Stimulated activated CD4-positive, alpha-beta T cell treated with anti-CD3 and anti-CD28 coated beads, Interleukin-15, amount 100 ng/mL, for 48 hours (primary cell): ENCODE data around the gene FAM222B.
A peak's percentile ranks its signal among the peaks of the same experiment; 100 is the strongest.
"Not testable (repeated sequence)": the region's sequence is repeated elsewhere in the genome, so short reads cannot be mapped to it uniquely, and the experiment has no call there.

Experiments
- DNase-seq, 2 donors: peaks; one replicate each; pipeline ENCODE4 v3.0.0-alpha.2; 2020; ENCODE audit warnings: low read depth in 2 of 2

Gene FAM222B

DNA sequence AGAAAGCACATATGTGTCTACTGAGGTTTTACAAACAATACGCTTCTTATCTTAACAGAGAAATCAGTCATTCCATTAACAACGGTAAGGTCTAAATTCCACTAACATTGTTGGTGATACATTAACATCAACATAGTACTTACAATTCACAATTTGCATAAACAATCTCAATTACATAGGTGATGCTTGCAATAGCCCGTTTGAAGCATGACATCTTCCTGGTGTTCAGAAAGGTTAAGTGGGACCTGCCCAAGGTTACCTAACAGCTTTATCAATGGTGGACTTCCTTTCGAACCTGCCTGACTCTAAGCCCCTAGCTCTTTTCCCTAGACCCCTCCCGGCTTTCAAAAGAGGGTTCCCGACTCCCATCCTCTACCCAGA is 699 bp downstream of the FAM222B start:
- no peak for DNase-seq

DNA sequence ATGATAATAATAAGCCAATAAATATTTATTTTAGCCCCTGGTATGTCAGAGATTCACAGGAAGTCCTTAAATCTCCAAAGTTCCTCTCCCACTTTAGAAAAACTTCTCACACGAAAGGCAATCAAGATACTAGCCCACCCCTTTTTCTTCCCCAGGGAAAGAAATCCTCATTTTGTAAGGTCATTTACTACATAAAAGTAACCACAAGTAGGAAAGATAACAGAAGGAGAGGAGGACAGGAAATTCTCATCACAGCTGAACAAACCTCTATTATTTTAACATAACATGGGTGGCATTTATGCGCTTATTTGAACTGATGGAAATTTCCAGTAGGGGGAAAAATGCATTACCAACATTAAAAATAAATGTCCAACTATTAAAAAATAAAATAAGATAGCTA is 3.4 kb downstream of the FAM222B start:
- no peak for DNase-seq

DNA sequence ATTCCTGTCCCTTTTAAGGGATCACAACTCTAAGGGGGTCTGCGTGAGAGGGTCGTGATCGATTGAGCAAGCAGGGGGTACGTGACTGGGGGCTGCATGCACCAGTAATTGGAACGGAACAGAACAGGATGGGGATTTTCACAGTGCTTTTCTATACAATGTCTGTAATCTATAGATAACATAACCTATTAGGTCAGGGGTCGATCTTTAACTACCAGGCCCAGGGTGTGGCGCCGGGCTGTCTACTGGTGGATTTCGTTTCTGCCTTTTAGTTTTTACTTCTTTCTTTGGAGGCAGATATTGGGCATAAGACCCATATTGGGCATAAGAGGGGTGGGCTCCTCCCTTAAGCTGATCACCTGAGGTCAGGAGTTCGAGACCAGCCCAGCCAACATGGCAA is 6.0 kb downstream of the FAM222B start:
- not testable (repeated sequence) for DNase-seq

DNA sequence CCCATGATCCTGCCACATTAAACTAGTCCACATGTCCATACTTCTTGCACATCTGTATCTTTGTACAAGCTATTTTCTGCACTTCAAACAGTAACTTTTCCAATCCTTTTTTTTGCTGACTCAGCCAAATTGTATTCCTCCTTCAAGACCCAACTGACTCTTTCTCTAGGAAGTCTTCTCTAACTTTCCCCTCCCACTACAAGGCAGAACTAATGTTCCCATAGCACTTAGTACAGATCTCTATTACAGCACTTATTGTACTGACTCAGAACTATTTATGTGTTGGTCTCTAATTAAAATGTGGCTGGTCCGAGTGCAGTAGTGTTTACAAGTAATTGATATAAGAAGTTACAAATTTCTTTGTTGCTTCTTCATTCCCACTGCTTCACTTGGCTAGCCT is 8.2 kb downstream of the FAM222B start:
- no peak for DNase-seq

DNA sequence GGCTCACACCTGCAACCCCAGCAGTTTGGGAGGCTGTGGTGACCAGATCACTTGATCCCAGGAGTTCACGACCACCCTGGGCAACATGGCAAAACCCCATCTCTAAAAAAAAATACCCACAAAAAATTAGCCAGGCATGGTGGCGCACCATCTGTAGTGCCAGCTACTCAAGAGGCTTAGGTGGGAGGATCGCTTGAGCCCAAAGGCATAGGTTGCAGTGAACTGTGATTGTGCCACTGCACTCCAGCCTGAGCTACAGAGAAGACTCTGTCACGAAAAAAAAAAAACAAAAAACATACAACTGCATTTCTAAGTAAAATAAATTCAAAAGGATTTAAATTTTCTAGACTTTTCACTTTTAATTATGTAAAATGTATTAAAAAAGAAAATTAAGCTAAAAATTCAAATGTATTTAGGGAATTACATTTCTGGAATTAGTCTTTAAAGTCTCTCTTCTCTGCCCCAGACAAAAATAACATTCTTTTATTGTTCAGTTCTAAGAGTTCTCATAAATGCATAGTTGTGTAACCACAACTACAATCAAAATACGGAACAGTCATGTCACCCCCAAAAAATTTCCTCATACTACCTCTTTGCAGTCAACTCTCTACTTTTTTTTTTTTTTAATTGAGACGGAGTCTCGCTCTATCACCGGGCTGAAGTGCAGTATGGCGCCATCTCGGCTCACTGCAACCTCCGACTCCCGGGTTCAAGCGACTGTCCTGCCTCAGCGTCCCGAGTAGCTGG is 14.1 kb downstream of the FAM222B start:
- no peak for DNase-seq

DNA sequence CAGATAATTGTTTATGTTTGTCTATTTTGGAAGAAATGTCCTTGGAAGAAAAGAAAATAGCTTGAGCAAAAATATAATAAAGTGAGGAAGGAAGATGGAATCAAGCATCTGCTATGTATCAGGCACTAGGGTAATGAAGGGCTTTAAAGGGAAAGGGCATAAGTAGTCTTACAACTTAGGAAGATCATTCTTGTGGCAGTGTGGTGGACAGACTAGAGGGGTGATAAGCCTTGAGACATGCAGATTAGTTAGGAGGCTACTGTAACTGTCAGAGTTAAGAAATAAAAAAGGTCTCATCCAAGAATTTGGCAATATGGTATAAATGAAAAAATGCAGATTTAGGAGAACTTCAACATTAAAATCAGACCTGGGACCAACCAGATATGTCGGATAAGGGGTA is 14.9 kb downstream of the FAM222B start:
- DNase-seq, result no peak

DNA sequence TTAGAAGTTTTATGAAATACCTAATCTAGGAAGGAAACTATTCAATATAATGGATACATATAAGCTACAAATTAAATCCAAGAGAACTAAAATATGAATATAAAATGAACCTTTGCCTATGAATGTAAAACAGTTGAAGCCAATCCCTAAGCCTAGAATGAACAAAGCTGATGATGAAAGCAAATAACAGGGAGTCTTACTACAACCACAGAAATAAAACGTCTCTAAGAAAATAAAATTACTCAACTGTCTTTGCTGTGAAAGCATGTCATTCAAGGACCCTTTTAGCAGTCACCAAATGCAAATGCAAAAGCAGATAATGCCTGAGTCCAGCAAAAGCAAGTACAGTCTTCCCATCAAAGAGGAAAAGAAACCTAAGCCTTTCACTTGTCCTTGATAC is 23.0 kb downstream of the FAM222B start:
- DNase-seq, result no peak

DNA sequence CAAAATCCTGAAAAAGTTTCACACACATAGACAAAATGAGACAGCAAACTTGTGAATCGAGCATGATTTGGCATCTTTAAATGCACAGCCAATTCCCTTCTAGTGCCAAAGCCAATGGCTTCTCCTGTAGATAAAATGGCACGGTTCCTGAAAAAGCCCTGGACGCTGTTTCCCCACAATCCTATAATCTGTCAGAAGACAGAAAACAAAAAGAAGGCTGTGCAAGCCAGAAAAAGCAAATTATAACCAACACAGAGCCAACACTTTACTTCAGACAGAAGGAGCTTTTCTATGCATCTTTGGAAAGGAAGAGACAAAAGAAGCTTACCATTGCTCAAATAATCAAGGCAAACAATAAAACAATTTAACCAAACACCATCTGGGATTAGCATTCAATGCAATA is 23.8 kb downstream of the FAM222B start:
- no peak for DNase-seq

DNA sequence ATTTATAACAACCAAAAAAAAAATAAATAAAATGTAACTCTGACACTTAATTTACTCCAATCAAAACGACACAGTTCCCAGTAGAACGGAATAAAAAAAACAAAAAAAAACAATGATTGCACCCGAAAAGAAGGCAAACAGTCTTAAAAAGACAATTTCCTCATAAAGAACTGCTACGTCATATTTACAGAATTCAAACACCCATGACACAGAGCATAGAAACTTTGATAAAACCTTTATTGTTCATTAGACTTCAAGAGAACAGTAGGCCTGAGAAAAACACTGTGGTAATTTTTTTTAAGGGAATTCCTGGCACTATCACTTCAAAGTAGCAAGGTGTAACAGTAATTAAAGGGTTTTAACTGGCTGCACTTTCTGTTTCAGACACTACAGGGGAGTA is 26.1 kb downstream of the FAM222B start:
- no peak for DNase-seq

DNA sequence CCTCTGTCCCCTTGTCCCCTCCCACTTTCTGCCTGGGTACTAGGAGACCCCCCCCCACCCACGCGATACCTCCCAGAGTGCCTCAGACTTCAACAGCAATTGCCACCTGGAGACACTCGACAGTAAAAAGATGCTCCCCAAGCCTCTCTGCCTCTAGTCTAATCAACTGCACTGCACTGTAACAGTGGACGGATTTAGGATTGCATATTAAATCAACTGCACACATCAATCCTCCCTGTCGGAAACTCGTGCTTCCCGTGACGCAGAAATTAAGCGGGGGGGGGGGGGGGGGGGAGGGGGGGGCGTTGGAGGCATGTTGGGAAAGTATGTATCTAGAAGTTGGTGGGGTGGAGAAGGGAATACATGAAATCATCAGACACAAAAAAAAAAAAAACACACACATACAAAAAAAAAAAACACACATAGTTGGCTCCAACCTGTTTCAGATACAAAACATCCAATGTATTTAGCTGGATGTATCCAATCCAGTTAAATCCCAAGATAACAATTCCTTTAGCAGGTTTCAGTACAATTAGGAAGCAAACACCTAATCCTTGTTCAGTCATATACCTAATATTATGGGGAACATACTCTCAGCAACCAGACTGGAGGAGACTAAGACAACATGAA is 29.7 kb downstream of the FAM222B start:
- no peak for DNase-seq

DNA sequence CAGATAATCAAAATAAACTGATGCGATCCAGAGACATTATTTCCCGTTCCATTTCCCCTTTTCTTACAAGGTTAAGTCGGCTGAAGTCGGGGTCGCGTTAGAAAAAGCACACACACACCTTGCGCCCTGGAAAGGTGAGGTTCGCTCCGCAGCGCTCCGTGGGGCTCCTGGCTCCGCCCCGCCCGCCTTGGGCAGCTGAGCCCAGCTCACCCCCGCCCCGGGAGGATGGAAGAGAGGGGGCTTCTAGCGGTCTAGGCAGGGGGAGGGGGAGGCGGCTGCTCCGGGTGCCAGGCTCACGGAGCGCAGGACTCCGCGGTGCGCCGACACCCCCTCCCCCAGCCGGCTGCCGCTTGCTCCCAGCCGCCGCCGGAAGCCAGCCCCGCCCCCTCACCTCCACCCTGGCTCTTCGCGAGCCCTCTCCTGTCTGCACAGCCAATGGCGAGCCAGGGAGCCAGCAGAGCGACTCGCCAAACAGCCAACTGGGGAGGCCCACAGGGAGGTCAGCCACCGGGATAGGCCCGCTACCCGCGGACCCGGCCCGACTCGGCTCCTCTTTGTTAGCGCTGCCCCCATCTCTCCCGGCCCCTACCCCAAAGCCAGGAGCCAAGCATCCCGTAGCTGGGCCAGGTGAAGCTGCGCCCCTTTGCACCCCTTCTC is 30.4 kb downstream of the FAM222B start:
- peak; percentile 95 to 98 for DNase-seq

DNA sequence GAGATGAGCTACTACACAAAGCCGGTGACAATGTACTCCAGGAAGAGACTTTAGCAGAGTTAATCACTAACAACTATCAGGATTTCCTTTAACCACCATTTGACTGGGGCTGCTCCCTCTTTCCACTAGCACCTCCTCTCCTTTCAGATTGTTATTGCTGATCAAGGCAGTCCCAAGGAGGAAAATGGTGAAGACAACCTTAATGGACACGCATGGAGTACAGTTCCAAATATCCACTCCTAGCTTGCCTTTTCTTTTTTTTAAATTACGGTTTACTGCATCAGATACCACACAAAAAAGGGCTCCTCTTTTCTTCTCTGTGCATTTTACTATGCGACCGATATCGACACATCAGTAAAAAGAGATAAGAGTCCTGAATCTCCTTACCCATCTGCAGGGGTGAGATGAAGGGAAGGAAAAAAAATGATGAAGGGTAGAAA is 30.9 kb downstream of the FAM222B start:
- no peak for DNase-seq

DNA sequence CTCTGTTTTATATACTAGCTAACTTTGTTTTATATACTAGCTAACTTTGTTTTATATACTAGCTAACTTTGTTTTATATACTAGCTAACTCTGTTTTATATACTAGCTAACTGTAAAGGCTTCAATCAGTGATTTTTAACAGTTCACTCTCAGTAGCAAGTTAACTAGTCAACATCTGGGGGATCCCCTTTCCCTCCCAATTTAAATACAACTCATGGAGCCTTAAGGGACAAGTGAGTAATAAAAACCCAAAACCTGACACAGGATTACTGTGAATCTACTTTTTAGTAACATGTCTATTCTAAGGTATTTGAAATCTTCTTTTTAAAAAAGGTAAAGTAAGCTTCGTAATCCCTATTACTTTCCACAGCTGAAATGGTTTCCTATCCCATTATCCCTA is 32.2 kb downstream of the FAM222B start:
- DNase-seq, result no peak

DNA sequence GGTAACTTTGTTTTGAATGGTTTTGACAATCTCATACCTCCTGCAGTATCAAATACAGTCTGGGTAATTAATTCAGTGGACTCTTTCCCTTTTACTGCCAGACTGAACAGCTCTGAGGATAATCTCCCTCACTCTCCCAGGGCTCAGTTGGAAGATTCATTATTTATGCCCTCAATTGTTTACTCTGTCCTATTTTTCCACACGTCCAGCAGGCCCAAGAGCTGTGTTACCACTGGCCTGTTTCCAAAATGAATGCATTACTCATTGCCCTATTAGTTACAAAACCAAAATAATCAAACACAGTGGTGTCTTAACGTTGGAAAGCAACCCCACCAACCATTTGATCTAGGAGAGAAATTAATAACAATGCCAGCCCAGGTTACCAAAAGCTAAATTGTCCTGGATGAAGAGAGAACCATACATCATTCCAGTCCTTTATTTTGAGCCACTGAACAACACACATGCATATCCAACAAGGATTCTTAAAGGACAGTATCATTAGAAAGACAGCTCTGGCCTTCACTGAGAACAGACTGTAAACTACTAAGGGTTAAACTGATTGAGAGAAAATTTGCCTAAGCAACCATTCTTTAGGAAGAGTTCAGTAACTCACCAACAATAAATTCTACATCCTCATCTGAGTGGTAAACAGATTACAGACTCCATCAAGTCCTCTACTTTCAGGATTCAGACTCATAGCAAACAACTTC is 34.5 kb downstream of the FAM222B start:
- DNase-seq, result no peak

DNA sequence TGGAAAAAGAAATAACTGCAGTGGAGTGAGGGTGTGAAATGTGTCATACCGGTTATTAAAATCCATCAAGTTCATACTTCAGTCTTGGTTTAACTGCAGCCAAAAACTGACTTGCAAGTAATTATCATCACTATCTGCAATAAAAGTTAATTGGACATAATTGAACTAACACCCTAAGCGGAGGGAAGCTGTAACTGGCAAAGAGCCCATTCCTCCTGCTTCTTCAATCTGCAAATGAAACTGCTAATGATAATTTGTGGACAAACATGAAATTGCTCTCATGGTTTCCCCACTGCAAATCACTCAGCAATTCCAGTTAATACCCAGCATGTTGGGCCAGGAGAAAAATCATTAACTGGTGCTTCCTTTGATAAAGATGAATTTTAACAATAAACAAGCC is 46.5 kb downstream of the FAM222B start:
- DNase-seq, result no peak

DNA sequence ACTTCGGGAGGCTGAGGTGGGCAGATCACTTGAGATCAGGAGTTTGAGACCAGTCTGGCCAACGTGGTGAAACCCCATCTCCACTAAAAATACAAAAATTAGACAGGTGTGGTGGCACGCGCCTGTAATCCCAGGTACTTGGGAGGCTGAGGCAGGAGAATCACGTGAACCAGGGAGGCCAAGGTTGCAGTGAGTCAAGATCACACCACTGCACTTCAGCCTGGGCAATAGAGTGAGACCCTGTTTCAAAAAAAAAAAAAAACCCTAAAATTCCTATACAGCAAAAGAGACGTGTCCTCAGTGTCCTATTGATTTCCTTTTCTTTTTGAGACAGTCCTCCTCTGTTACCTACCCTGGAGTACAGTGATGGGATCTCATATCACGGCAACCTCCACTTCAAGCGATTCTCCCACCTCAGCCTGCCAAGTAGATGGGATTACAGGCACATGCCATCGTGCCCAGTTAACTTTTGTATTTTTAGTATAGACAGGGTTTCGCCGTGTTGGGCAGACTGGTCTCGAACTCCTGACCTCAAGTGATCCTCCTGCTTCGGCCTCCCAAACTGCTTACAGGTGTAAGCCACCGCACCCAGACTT is 47.6 kb downstream of the FAM222B start:
- DNase-seq, result not testable (repeated sequence)

DNA sequence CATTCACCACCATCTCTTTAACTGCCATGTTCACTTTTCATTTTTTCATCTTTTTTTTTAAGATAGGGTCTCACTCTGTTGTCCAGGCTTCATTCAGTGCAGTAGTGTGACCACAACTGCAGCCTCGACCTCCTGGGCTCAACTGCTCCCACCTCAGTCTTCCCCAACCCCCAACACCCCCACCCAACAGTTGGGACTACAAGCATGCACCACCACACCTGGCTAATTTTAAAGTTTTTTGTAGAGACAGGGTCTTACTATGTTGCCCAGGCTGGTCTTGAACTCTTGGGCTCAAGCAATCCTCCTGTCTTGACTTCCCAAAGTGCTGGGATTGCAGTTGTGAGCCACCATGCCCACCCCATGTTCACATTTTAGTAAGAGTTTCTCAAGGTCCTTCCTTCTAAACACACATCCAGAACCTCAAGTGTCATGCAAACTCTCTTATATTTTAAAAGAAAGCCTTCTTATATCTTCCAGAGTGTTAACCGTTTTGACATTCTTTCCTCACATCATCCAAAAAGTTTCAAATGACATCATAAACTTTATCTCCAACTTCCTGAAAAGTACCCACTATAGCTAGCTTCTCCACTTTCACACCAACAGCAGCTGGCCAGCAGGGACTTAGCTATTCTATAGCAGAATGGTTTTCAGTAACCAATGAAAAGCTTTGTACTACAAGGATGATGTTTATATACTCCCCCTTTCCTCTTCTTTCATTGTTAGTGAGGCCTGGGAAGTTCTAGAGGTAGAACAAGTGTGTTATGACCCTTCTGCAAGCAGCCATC is 49.5 kb downstream of the FAM222B start:
- no peak for DNase-seq

DNA sequence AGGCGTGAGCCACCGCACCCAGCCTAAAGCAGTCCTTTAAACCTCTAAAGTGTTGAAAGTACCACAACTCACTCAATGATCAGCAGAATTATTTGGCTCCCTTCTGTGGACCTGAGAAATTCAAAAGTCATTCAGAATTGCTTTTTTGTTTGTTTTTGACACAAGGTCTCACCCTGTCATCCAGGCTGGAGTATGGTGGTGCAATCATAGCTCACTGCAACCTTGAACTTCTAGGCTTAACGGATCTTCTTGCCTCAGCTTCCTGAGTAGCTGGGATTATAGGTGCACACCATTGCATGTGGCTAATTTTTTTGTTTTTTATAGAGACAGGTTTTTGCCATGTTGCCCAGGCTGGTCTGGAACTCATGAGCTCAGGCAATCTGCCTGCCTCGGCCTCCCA is 54.5 kb downstream of the FAM222B start:
- DNase-seq, result no peak

DNA sequence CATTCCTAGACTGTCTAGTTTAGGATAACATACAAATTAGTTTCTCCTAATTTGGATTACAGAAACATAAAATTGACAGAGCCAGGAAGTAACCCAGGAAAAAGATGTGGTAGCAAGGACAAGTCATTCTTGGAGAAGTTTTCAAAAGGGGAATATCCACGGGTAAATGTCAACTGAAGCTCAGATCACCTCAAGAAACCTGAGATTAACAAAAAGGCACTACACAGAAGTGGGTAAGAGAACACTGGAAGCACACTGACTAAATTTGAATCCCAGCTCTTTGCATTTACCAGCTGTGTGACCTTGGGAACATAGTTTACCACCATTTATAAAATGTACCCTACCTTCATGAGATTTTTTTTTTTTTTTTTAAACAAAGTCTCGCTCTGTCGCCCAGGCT is 59.4 kb downstream of the FAM222B start:
- no peak for DNase-seq

DNA sequence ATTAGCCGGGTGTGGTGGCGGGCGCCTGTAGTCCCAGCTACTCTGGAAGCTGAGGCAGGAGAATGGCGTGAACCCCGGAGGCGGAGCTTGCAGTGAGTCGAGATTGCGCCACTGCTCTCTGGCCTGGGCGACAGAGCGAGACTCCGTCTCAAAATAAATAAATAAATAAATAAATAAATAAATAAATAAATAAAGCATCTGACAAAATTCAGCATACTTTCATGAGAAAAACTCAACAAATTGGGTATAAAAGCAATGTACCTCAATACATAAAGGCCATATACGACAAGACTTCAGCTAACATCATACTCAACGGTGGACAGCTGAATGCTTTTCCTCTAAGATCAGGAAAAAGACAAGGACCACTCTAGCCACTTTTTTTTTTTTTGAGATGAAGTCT is 63.0 kb downstream of the FAM222B start:
- DNase-seq, result not testable (repeated sequence)

DNA sequence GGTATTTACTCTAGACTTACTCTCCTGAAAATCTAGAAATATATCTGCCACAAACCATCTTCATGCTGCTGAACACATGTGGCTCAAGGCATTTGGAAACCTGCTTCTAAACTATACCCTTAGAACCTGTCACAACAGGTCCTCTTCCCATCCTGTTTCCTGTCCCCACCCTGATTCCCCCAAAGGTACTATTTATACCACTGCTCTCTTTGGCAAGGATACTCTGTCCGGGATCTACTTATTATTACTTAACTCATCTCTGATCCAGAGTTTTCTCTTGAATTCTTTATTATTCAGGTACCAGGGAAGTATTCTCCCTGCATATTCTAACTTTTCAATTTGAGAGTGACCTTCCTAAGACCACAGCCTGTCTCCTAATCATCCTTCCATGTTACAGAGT is 65.4 kb downstream of the FAM222B start:
- no peak for DNase-seq
